OCI-LY1 (cell line): ENCODE results near the gene RET.

Source experiments
- H2AFZ ChIP-seq: fragments of 200-600 bp; sonication (generic), shearing (Covaris generic); 2 replicates; pipeline ENCODE4 v1.6.0; 2014; ENCODE audit warnings: antibody characterized with exemption, mild to moderate bottlenecking, low read length
- H3F3A ChIP-seq: fragments of 200-600 bp; sonication (generic), shearing (Covaris generic); 2 replicates; pipeline ENCODE4 v1.6.0; 2014; ENCODE audit warnings: mild to moderate bottlenecking, antibody characterized with exemption, low read length, moderate library complexity; ENCODE audit not compliant: insufficient read depth
- H3K27ac ChIP-seq: fragments of 200-600 bp; sonication (generic); 2 replicates; pipeline ENCODE4 v1.5.1; 2014; ENCODE audit warnings: low read length, mixed run types, mild to moderate bottlenecking, low read depth; ENCODE audit not compliant: poor library complexity, severe bottlenecking
- H3K27me3 ChIP-seq: fragments of 200-600 bp; sonication (generic); 2 replicates; pipeline ENCODE4 v1.6.0; 2014; ENCODE audit warnings: antibody characterized with exemption, mild to moderate bottlenecking, low read length, moderate library complexity; ENCODE audit not compliant: insufficient read depth
- H3K36me3 ChIP-seq: fragments of 200-600 bp; sonication (generic); 2 replicates; pipeline ENCODE4 v1.6.1; 2014; ENCODE audit warnings: mild to moderate bottlenecking, antibody characterized with exemption, low read length, moderate library complexity, mixed read lengths; ENCODE audit not compliant: insufficient read depth
- H3K4me1 ChIP-seq: fragments of 200-600 bp; sonication (generic); 2 replicates; pipeline ENCODE4 v1.5.1; 2014; ENCODE audit warnings: mild to moderate bottlenecking, low read length, moderate library complexity; ENCODE audit not compliant: insufficient read depth, severe bottlenecking
- H3K4me2 ChIP-seq: fragments of 200-600 bp; sonication (generic), shearing (Covaris generic); 2 replicates; pipeline ENCODE4 v1.6.1; 2014; ENCODE audit warnings: low read length
- H3K4me3 ChIP-seq: fragments of 200-600 bp; sonication (generic); 2 replicates; pipeline ENCODE4 v1.5.1; 2014; ENCODE audit warnings: low read length, low read depth, mild to moderate bottlenecking, mixed read lengths; ENCODE audit not compliant: poor library complexity, severe bottlenecking
- H3K79me2 ChIP-seq: fragments of 200-600 bp; shearing (Covaris generic); 2 replicates; pipeline ENCODE4 v1.6.1; 2016; ENCODE audit warnings: mixed run types, low read length, mixed read lengths; ENCODE audit not compliant: insufficient read depth
- H3K9ac ChIP-seq: fragments of 200-600 bp; sonication (generic), shearing (Covaris generic); 2 replicates; pipeline ENCODE4 v1.6.1; 2014; ENCODE audit warnings: mild to moderate bottlenecking, low read length, mixed read lengths
- H3K9me2 ChIP-seq: fragments of 200-600 bp; sonication (generic), shearing (Covaris generic); 2 replicates; pipeline ENCODE4 v1.6.1; 2014; ENCODE audit warnings: low read depth, mild to moderate bottlenecking, low read length, mixed read lengths
- H3K9me3 ChIP-seq: fragments of 200-600 bp; shearing (Covaris generic); 2 replicates; pipeline ENCODE4 v1.6.1; 2014; ENCODE audit warnings: low read length, mixed read lengths
- H4K20me1 ChIP-seq: fragments of 200-600 bp; sonication (generic), shearing (Covaris generic); 2 replicates; pipeline ENCODE4 v1.6.0; 2016; ENCODE audit warnings: mild to moderate bottlenecking, low read length; ENCODE audit not compliant: insufficient read depth
- CTCF ChIP-seq: fragments of 200-600 bp; sonication (generic), shearing (Covaris generic); IDR thresholded peaks from 2 replicates; pipeline ENCODE4 v1.5.1; 2017; ENCODE audit warnings: mild to moderate bottlenecking, antibody characterized with exemption, low read length, moderate library complexity, mixed read lengths
- EZH2 ChIP-seq: fragments of 200-600 bp; sonication (generic), shearing (Covaris generic); IDR thresholded peaks from 2 replicates; pipeline ENCODE4 v1.8.0; 2017; ENCODE audit warnings: borderline replicate concordance, mixed run types, mild to moderate bottlenecking, antibody characterized with exemption, low read length, moderate library complexity, mixed read lengths

The RET gene

GRCh38 chr10:43170491-43170890, 93.6 kb downstream of the RET start:
- Histone ChIP-seq H3K9ac (no peak overlapping the region), H3K27me3 (no peaks in the 10 kb centered on the region), H3K4me1 (no peaks in the 10 kb centered on the region), H2AFZ (no peak overlapping the region), H3K4me3 (no peak overlapping the region), H3K36me3 (no peaks in the 10 kb centered on the region), H3K79me2 (no peaks in the 10 kb centered on the region), H3K27ac (no peak overlapping the region), H4K20me1 (no peaks in the 10 kb centered on the region), H3K9me3 (no peaks in the 10 kb centered on the region), H3K9me2 (no peaks in the 10 kb centered on the region), H3F3A (no peaks in the 10 kb centered on the region), H3K4me2 (no peak overlapping the region)
- TF ChIP-seq EZH2 (no peak), CTCF (no peak)

- Histone ChIP-seq H3K4me1 (no peaks in the 10 kb centered on the region), H2AFZ (no peak overlapping the region), H3F3A (no peaks in the 10 kb centered on the region), H4K20me1 (no peaks in the 10 kb centered on the region), H3K4me2 (no peak overlapping the region), H3K36me3 (peaks cover 4% of the 10 kb centered on the region), H3K27ac (no peak overlapping the region), H3K9me3 (no peaks in the 10 kb centered on the region), H3K9me2 (no peaks in the 10 kb centered on the region), H3K4me3 (no peak overlapping the region), H3K79me2 (no peaks in the 10 kb centered on the region), H3K27me3 (no peaks in the 10 kb centered on the region), H3K9ac (no peak overlapping the region)
- TF ChIP-seq CTCF = no peak
- TF ChIP-seq EZH2 = no peak
These were observed 95.8 kb downstream of the RET start for GRCh38 chr10:43172645-43173044.

GRCh38 chr10:43173120-43173519, 96.3 kb downstream of the RET start:
- Histone ChIP-seq H3K4me2 (no peak overlapping the region), H4K20me1 (no peaks in the 10 kb centered on the region), H3K9ac (no peak overlapping the region), H3K27ac (no peak overlapping the region), H3K36me3 (peaks cover 9% of the 10 kb centered on the region), H3K4me3 (no peak overlapping the region), H3K79me2 (no peaks in the 10 kb centered on the region), H3K4me1 (no peaks in the 10 kb centered on the region), H3K9me2 (no peaks in the 10 kb centered on the region), H3F3A (no peaks in the 10 kb centered on the region), H3K27me3 (no peaks in the 10 kb centered on the region), H3K9me3 (no peaks in the 10 kb centered on the region), H2AFZ (no peak overlapping the region)
- TF ChIP-seq CTCF = no peak
- no peak for TF ChIP-seq EZH2
